AG04449 (cell line): Measurements from ENCODE around the gene NGEF.

Source experiments
- CTCF ChIA-PET: fragments of 350-600 bp; formaldehyde crosslinking; extraction: SDS; loops from one replicate; lab custom pipeline; 2021; ENCODE audit warnings: antibody characterized with exemption; lab: Yijun Ruan, JAX
- POLR2A ChIA-PET: fragments of 400-600, 350-600 bp; formaldehyde crosslinking; extraction: SDS; loops from one replicate; lab custom pipeline; 2020; ENCODE audit warnings: antibody characterized with exemption, inconsistent platforms; lab: Yijun Ruan, JAX
- DNase-seq: peaks from one replicate; pipeline ENCODE4 v3.0.0-alpha.2; 2010; ENCODE audit warnings: low read depth, low spot score
- H3K4me3 ChIP-seq: 2 replicates; pipeline ENCODE4 v1.5.1; 2011; ENCODE audit warnings: low read depth, mild to moderate bottlenecking, control low read depth, low read length
- CTCF ChIP-seq: IDR thresholded peaks from one replicate; pipeline ENCODE4 v1.5.1; 2011; ENCODE audit warnings: mild to moderate bottlenecking, moderate library complexity, low read length, control low read depth, inconsistent platforms; ENCODE audit not compliant: insufficient read depth; ENCODE audit errors: missing control alignments

The NGEF gene

GRCh38 chr2:232870766-232871371, 142.2 kb downstream of the NGEF start:
- POLR2A ChIA-PET, result no interaction called here
- TF ChIP-seq CTCF, result no peak
- DNase-seq, result no peak
- CTCF ChIA-PET, result interaction anchor here (1.4 to 1.5 kb wide), 3 partner anchors 18 to 183 kb away, joined by 5 to 7 read pairs (median 5); no protein-coding TSS in a partner anchor
- H3K4me3 ChIP-seq, result no peak overlapping the region

- ChIA-PET POLR2A (no interaction called here), CTCF (interaction anchor here (1.5 kb wide), 2 partner anchors 17 to 159 kb away, joined by 5 to 7 read pairs; no protein-coding TSS in a partner anchor)
- no peak within 1 kb of the TSS for H3K4me3 ChIP-seq
- DNase-seq, result no peak
- TF ChIP-seq CTCF, result no peak
Observed at GRCh38 chr2:232870018-232870765, 142.9 kb downstream of the NGEF start, which contains the start of gene SNORC. Gene SNORC (plus strand): TSS chr2:232870264. CDS start chr2:232870342, 78 bp downstream.

GRCh38 chr2:232869138-232870017, 143.7 kb downstream of the NGEF start:
- no peak for TF ChIP-seq CTCF
- H3K4me3 ChIP-seq, result no peak overlapping the region
- CTCF ChIA-PET, result no interaction called here
- POLR2A ChIA-PET, result no interaction called here
- no peak for DNase-seq

GRCh38 chr2:232866104-232866503, 147.0 kb downstream of the NGEF start:
- no peak for DNase-seq
- TF ChIP-seq CTCF, result no peak
- H3K4me3 ChIP-seq, result no peak overlapping the region
- CTCF ChIA-PET, result interaction anchor here (2.3 kb wide), 1 partner anchor 188 kb away, joined by 8 read pairs; no protein-coding TSS in a partner anchor
- POLR2A ChIA-PET, result no interaction called here

- ChIA-PET POLR2A (no interaction called here), CTCF (no interaction called here)
- TF ChIP-seq CTCF, result no peak
- DNase-seq, result no peak
- H3K4me3 ChIP-seq, result no peak overlapping the region
Observed at GRCh38 chr2:232865165-232865564, 147.9 kb downstream of the NGEF start.
